AG09309 (cell line): Measurements from ENCODE around the gene DENND2A.
"Not testable (repeated sequence)": the region's sequence is repeated elsewhere in the genome, so short reads cannot be mapped to it uniquely, and the experiment has no call there.

Experiments
- DNase-seq: peaks from one replicate; pipeline ENCODE4 v3.0.0-alpha.2; 2010; ENCODE audit warnings: low read depth
- H3K4me3 ChIP-seq: 2 replicates; pipeline ENCODE4 v1.5.1; 2011; ENCODE audit warnings: mild to moderate bottlenecking, low read depth, low read length, moderate library complexity; ENCODE audit not compliant: control insufficient read depth
- CTCF ChIP-seq: IDR thresholded peaks from 2 replicates; pipeline ENCODE4 v1.5.1; 2011; ENCODE audit warnings: mild to moderate bottlenecking, low read depth, low read length, inconsistent platforms; ENCODE audit not compliant: insufficient read depth, control insufficient read depth; ENCODE audit errors: missing control alignments

DENND2A gene

GRCh38 chr7:140646931-140647647 lies 6.5 kb upstream of the DENND2A start:
- peak; percentile 63 for TF ChIP-seq CTCF
- H3K4me3 ChIP-seq = no peak overlapping the region
- no peak for DNase-seq

DNA sequence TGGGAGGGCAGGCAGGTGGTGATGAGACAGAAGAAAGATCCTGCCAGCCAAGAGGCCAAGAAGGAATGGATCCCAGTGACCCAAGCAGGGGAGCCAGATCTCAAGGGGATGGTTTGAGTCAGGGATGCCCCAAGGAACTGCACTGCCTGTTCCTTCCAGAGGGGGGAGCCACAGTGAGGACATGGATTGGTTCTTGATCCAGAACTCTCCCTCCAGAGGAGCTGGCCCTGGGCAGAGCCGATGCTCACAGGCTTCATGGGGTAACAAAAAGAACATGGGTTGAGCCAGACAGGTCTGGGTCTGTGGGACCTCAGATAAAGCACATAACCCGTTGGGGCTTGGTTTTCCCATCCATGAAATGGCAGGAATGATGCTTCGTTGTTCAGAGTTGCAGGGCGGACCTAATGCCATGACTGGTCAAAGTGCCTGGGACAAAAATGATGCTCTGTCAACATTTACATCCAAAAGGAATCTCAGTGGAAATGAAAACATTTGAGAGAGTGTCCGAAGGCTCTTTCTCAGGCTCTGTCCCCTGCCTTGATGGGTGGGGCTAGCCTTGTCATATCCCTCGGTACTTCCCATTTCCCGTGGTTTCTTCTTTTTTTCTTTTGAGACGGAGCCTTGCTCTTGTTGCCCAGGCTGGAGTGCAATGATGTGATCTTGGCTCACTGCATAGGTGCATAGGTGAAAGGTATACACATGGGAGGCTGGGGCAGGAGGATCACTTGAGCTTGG lies 4.7 kb upstream of the DENND2A start:
- DNase-seq = no peak
- peak; percentile 34 for TF ChIP-seq CTCF
- H3K4me3 ChIP-seq = no peak overlapping the region

DNA sequence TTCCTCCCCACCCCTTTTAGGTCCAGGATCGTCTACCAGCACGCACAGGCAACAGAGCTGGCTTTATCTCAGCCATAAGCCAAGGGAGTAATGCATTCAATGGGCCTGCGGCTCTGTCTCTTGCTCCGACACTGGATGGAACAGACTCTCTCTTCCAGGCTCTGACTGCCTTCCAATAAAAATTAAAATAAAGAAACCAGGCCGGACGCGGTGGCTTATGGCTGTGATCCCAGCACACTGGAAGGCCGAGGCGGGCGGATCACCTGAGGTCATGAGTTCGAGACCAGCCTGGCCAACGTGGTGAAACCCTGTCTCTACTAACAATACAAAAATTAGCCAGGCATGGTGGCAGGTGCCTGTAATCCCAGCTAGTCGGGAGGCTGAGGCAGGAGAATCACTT lies 4.1 kb upstream of the DENND2A start:
- not testable (repeated sequence) for DNase-seq, H3K4me3 ChIP-seq

DNA sequence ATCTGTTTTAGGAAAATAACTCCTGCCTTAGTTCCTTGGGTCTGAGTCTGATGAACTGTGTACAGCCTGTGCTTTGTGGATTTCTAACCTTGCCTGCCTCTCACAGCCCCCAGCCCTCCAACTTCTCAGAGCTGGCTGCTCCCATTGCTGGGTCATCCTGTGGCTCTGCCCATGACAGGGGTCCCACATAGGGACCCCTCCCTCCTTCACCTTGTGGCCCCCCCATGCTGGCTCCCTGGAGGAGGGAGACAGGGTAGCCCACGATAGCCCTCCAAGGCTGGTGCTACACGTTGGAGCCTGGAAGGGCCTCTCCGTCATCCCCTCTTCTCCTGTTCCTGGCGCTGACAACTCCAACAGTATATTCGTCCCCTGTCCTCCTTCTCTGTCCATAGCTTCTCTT lies 2.8 kb upstream of the DENND2A start:
- TF ChIP-seq CTCF = no peak
- DNase-seq = no peak
- no peak overlapping the region for H3K4me3 ChIP-seq

DNA sequence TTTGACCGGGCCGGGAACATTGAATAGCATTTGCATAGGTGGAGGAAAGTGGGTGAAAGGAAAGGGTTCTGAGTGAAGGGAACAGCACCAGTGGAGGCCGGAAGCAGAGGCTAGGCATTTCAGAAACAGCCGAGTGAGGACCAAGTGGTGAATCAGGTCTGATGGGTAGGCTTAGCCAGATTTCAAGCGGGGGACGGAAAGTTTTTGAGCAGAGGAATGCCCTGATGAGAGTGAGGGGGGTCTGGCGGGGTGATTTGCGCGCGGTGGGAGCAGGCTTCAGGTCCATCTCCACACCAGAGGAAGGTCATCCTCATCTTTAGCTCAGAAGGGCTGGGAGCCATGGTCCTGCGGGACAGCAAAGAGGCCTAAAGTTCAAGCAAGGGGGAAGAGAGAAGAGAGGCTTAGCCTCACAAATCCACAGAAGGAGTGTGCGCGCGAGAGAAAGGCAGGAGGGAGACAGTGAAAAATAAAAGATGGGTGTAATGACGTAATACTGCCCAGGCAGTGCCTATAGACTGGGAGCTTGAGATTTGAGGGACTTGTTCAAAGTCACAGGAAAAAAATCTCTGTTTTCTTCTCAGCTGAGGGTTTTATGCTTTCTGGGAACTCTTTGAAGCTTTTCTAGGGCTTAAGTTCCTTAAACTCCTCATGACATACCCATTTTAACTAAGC lies 1.0 kb upstream of the DENND2A start:
- DNase-seq = no peak

DNA sequence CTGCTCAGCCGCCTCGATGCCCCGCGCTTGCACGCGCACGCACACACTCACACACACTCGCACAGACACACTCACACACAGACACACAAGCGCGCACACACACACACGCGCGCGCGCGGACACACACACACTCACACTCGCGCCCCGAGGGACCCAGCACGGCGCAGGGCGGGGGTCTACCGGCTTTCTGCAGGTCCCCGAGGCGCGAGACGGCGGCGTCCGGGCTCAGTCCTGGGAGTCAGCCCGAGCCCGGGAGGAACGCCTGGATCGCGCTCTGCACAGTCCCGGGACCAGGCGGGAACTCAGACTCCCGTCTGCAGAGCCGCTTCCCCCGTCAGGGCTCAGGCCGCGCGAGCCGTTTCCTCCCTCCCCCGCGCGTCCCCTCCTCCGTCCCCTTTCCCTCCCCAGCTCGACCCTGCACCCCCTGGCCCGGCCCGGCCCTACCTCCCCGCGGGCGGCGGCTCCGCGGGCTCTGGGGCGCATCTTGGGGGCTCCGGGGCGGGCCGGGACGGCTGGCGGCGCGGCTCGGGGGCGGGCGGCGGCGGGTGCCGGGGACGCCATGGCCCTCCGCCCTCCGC lies 464 bp downstream of the DENND2A start:
- DNase-seq = no peak
- H3K4me3 ChIP-seq = peak overlapping the region; percentile 55
- no peak for TF ChIP-seq CTCF

More for the DNA sequence above, 1.0 kb upstream of the DENND2A start:
- no peak for TF ChIP-seq CTCF
- H3K4me3 ChIP-seq = no peak overlapping the region
